Gastroesophageal sphincter (tissue), 3 donors: ENCODE measurements around the gene IPCEF1.

Experiments used
- EP300 ChIP-seq: sonication (generic); formaldehyde crosslinking; IDR thresholded peaks from one replicate; pipeline ENCODE4 v1.6.1; 2017; ENCODE audit warnings: antibody characterized with exemption, mild to moderate bottlenecking
- POLR2A ChIP-seq, 2 donors: fragments of 450-650 bp; IDR thresholded peaks; one replicate each; pipeline ENCODE4 v1.6.1; 2017; ENCODE audit warnings: antibody characterized with exemption in 2 of 2, mild to moderate bottlenecking in 2 of 2, moderate library complexity in 1 of 2
- TF ChIP-seq, protein P1 (sequence below), 4 experiments: fragments of 200-600 bp in 2 of 4; fragments of 450-650 bp in 2 of 4; sonication (generic) in 1 of 4; IDR thresholded peaks; one replicate each; pipeline ENCODE4 v1.5.1; 2017 to 2019; ENCODE audit warnings: antibody characterized with exemption in 4 of 4, mild to moderate bottlenecking in 2 of 4, moderate library complexity in 2 of 4

DNA sequence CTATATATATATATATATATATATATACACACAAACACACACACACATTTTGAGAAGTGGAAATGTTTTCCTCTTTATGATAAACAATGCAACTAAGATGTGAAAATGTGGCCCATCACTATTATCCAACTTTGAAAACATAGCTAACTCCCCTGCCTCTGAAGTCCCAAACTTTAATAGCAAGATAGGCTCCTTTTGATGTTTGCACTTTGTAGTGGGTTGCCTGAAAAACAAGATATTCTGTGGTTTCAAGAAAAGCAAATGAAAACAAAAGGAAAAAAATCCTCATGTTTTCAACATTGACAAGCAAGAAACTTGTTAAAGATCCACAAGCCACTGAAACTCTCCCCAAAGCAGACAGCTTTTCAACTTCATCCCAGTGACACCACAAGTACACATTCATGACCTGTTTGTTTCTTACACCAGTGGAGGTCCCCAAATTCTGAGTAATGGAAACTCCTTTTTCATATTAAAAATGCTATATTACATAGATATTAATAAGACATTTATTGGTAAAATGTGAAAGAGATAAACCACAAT lies 90.0 kb downstream of the IPCEF1 start:
- TF ChIP-seq POLR2A (IDR thresholded peaks at IDR 0.05) = no peak
- TF ChIP-seq, protein P1, sequence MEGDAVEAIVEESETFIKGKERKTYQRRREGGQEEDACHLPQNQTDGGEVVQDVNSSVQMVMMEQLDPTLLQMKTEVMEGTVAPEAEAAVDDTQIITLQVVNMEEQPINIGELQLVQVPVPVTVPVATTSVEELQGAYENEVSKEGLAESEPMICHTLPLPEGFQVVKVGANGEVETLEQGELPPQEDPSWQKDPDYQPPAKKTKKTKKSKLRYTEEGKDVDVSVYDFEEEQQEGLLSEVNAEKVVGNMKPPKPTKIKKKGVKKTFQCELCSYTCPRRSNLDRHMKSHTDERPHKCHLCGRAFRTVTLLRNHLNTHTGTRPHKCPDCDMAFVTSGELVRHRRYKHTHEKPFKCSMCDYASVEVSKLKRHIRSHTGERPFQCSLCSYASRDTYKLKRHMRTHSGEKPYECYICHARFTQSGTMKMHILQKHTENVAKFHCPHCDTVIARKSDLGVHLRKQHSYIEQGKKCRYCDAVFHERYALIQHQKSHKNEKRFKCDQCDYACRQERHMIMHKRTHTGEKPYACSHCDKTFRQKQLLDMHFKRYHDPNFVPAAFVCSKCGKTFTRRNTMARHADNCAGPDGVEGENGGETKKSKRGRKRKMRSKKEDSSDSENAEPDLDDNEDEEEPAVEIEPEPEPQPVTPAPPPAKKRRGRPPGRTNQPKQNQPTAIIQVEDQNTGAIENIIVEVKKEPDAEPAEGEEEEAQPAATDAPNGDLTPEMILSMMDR (IDR thresholded peaks at IDR 0.05) = no peak
- no peak for TF ChIP-seq EP300
